ENCODE measurements around the gene AP5Z1. TPM values are rescaled to one million over a fixed set of nuclear protein-coding genes. Genes with fewer than 3 reads are reported as not detected.

Gene AP5Z1
- total RNA-seq, 1 donor from 2014 or later = 88.6 TPM

- H3K36me3 Mint-ChIP-seq (ENCODE audit: low read depth, unreplicated experiment) = peaks cover 25% of the 10 kb centered on the region
- no peaks in the 10 kb centered on the region for H3K9me3 Mint-ChIP-seq (ENCODE audit: unreplicated experiment)
- DNase-seq (ENCODE audit: low spot score) = no peak
- no peak overlapping the region for H3K27ac Mint-ChIP-seq (ENCODE audit: unreplicated experiment)
- H3K4me3 Mint-ChIP-seq (ENCODE audit: unreplicated experiment) = no peak overlapping the region
- peaks cover 6% of the 10 kb centered on the region for H3K4me1 Mint-ChIP-seq (ENCODE audit: unreplicated experiment)
- H3K27me3 Mint-ChIP-seq (ENCODE audit: unreplicated experiment) = peaks cover 10% of the 10 kb centered on the region
- TF ChIP-seq CTCF (IDR thresholded peaks at IDR 0.05; ENCODE audit: unreplicated experiment) = no peak
Measured at GRCh38 chr7:4782333-4783291, 7.2 kb downstream of the AP5Z1 start.

- H3K4me1 Mint-ChIP-seq (ENCODE audit: unreplicated experiment) = peaks cover 2% of the 10 kb centered on the region
- peaks cover 25% of the 10 kb centered on the region for H3K36me3 Mint-ChIP-seq (ENCODE audit: low read depth, unreplicated experiment)
- no peak for TF ChIP-seq CTCF (IDR thresholded peaks at IDR 0.05; ENCODE audit: unreplicated experiment)
- DNase-seq (ENCODE audit: low spot score) = no peak
- H3K9me3 Mint-ChIP-seq (ENCODE audit: unreplicated experiment) = no peaks in the 10 kb centered on the region
- no peak overlapping the region for H3K27ac Mint-ChIP-seq (ENCODE audit: unreplicated experiment)
- no peak overlapping the region for H3K4me3 Mint-ChIP-seq (ENCODE audit: unreplicated experiment)
- H3K27me3 Mint-ChIP-seq (ENCODE audit: unreplicated experiment) = peaks cover 10% of the 10 kb centered on the region
Measured at GRCh38 chr7:4783292-4783652, 7.8 kb downstream of the AP5Z1 start.

- Mint-ChIP-seq H3K27ac (ENCODE audit: unreplicated experiment) (no peak overlapping the region), H3K4me3 (ENCODE audit: unreplicated experiment) (no peak overlapping the region), H3K27me3 (ENCODE audit: unreplicated experiment) (peaks cover 8% of the 10 kb centered on the region), H3K9me3 (ENCODE audit: unreplicated experiment) (no peaks in the 10 kb centered on the region), H3K4me1 (ENCODE audit: unreplicated experiment) (no peaks in the 10 kb centered on the region), H3K36me3 (ENCODE audit: low read depth, unreplicated experiment) (peaks cover 25% of the 10 kb centered on the region)
- no peak for TF ChIP-seq CTCF (IDR thresholded peaks at IDR 0.05; ENCODE audit: unreplicated experiment)
- no peak for DNase-seq (ENCODE audit: low spot score)
Measured at GRCh38 chr7:4783762-4784351, 8.4 kb downstream of the AP5Z1 start.

GRCh38 chr7:4784799-4785198 lies 9.4 kb downstream of the AP5Z1 start:
- Mint-ChIP-seq H3K27me3 (ENCODE audit: unreplicated experiment) (peaks cover 8% of the 10 kb centered on the region), H3K4me3 (ENCODE audit: unreplicated experiment) (no peak overlapping the region), H3K4me1 (ENCODE audit: unreplicated experiment) (no peaks in the 10 kb centered on the region), H3K36me3 (ENCODE audit: low read depth, unreplicated experiment) (peaks cover 25% of the 10 kb centered on the region), H3K27ac (ENCODE audit: unreplicated experiment) (no peak overlapping the region), H3K9me3 (ENCODE audit: unreplicated experiment) (no peaks in the 10 kb centered on the region)
- TF ChIP-seq CTCF (IDR thresholded peaks at IDR 0.05; ENCODE audit: unreplicated experiment) = no peak
- DNase-seq (ENCODE audit: low spot score) = no peak

- H3K27ac Mint-ChIP-seq (ENCODE audit: unreplicated experiment) = no peak overlapping the region
- DNase-seq (ENCODE audit: low spot score) = no peak
- no peaks in the 10 kb centered on the region for H3K9me3 Mint-ChIP-seq (ENCODE audit: unreplicated experiment)
- no peak overlapping the region for H3K4me3 Mint-ChIP-seq (ENCODE audit: unreplicated experiment)
- TF ChIP-seq CTCF (IDR thresholded peaks at IDR 0.05; ENCODE audit: unreplicated experiment) = no peak
- H3K4me1 Mint-ChIP-seq (ENCODE audit: unreplicated experiment) = no peaks in the 10 kb centered on the region
- H3K36me3 Mint-ChIP-seq (ENCODE audit: low read depth, unreplicated experiment) = peaks cover 25% of the 10 kb centered on the region
- peaks cover 8% of the 10 kb centered on the region for H3K27me3 Mint-ChIP-seq (ENCODE audit: unreplicated experiment)
Measured at GRCh38 chr7:4785371-4785770, 9.9 kb downstream of the AP5Z1 start.

Measured in endothelial cell (in vitro differentiated cells).